Neural crest cell (in vitro differentiated cells): Measurements from ENCODE around the gene GALNT17. TPM values are rescaled to one million over a fixed set of nuclear protein-coding genes. Genes with fewer than 3 reads are reported as not detected.

Experiments used
- DNase-seq: peaks from one replicate; pipeline ENCODE4 v3.0.0; 2021; ENCODE audit warnings: low read depth, mixed read lengths, low spot score
- H3K27ac Mint-ChIP-seq: one replicate; pipeline ENCODE4 v1.8.0; 2021; ENCODE audit warnings: mild to moderate bottlenecking, mixed read lengths; ENCODE audit not compliant: unreplicated experiment
- H3K27me3 Mint-ChIP-seq: 2 replicates; pipeline ENCODE4 v1.8.0; 2021; ENCODE audit warnings: low read depth, mild to moderate bottlenecking, mixed read lengths
- H3K36me3 Mint-ChIP-seq: 2 replicates; pipeline ENCODE4 v1.8.0; 2021; ENCODE audit warnings: low read depth, mild to moderate bottlenecking, mixed read lengths
- H3K4me1 Mint-ChIP-seq: 2 replicates; pipeline ENCODE4 v1.8.0; 2021; ENCODE audit warnings: mixed read lengths
- H3K4me3 Mint-ChIP-seq: one replicate; pipeline ENCODE4 v1.8.0; 2021; ENCODE audit warnings: mild to moderate bottlenecking, mixed read lengths
- H3K9me3 Mint-ChIP-seq: 2 replicates; pipeline ENCODE4 v1.8.0; 2021; ENCODE audit warnings: mixed read lengths
- CTCF ChIP-seq: fragments of 200-600 bp; sonication (generic); conservative IDR thresholded peaks from 2 replicates; pipeline ENCODE4 v1.5.0; 2021; ENCODE audit warnings: antibody characterized with exemption, mild to moderate bottlenecking
- total RNA-seq: library from RNA; stranded (reverse); gene quantifications from 2 replicates; pipeline ENCODE4 v1.2.1, GENCODE V29; 2021

GALNT17 gene
- total RNA-seq, 1 donor from 2014 or later, result 11.0 TPM

GRCh38 chr7:71517940-71518699 lies 386.2 kb downstream of the GALNT17 start:
- Mint-ChIP-seq H3K36me3 (peaks cover 28% of the 10 kb centered on the region), H3K27me3 (no peaks in the 10 kb centered on the region), H3K27ac (no peak overlapping the region), H3K4me1 (no peaks in the 10 kb centered on the region), H3K4me3 (no peak overlapping the region), H3K9me3 (peaks cover 24% of the 10 kb centered on the region)
- TF ChIP-seq CTCF, result no peak
- no peak for DNase-seq

GRCh38 chr7:71518880-71519279 lies 386.9 kb downstream of the GALNT17 start:
- no peaks in the 10 kb centered on the region for H3K4me1 Mint-ChIP-seq
- TF ChIP-seq CTCF, result no peak
- no peaks in the 10 kb centered on the region for H3K27me3 Mint-ChIP-seq
- peaks cover 24% of the 10 kb centered on the region for H3K9me3 Mint-ChIP-seq
- H3K36me3 Mint-ChIP-seq, result peaks cover 26% of the 10 kb centered on the region
- no peak overlapping the region for H3K4me3 Mint-ChIP-seq
- H3K27ac Mint-ChIP-seq, result no peak overlapping the region
- DNase-seq, result no peak

GRCh38 chr7:71521506-71521905 lies 389.6 kb downstream of the GALNT17 start:
- H3K4me3 Mint-ChIP-seq, result no peak overlapping the region
- DNase-seq, result no peak
- peaks cover 7% of the 10 kb centered on the region for H3K9me3 Mint-ChIP-seq
- H3K27me3 Mint-ChIP-seq, result no peaks in the 10 kb centered on the region
- no peaks in the 10 kb centered on the region for H3K4me1 Mint-ChIP-seq
- peaks cover 10% of the 10 kb centered on the region for H3K36me3 Mint-ChIP-seq
- TF ChIP-seq CTCF, result no peak
- H3K27ac Mint-ChIP-seq, result no peak overlapping the region

- Mint-ChIP-seq H3K27me3 (no peaks in the 10 kb centered on the region), H3K9me3 (peaks cover 2% of the 10 kb centered on the region), H3K4me1 (no peaks in the 10 kb centered on the region), H3K27ac (no peak overlapping the region), H3K4me3 (no peak overlapping the region), H3K36me3 (peaks cover 4% of the 10 kb centered on the region)
- no peak for DNase-seq
- no peak for TF ChIP-seq CTCF
Measured at GRCh38 chr7:71526106-71526505, 394.2 kb downstream of the GALNT17 start.

- DNase-seq, result no peak
- TF ChIP-seq CTCF, result no peak
- no peak overlapping the region for H3K27ac Mint-ChIP-seq
- no peaks in the 10 kb centered on the region for H3K4me1 Mint-ChIP-seq
- no peak overlapping the region for H3K4me3 Mint-ChIP-seq
- no peaks in the 10 kb centered on the region for H3K27me3 Mint-ChIP-seq
- peaks cover 1% of the 10 kb centered on the region for H3K9me3 Mint-ChIP-seq
- H3K36me3 Mint-ChIP-seq, result peaks cover 2% of the 10 kb centered on the region
Measured at GRCh38 chr7:71527213-71527612, 395.3 kb downstream of the GALNT17 start.
